B cell (primary cell): Measurements from ENCODE around the gene FBXL4. TPM values are rescaled to one million over a fixed set of nuclear protein-coding genes. Genes with fewer than 3 reads are reported as not detected.

Experiments
- ATAC-seq: fragments of 200-7000 bp; cut with Tn5 transposase; one replicate; pipeline ENCODE4 v1.10.0; 2021; ENCODE audit warnings: low read depth, mild to moderate bottlenecking, moderate number of reproducible peaks, moderate library complexity
- CTCF ChIA-PET: fragments of 350-600 bp; sonication (Branson Sonifier 250); formaldehyde crosslinking; loops from one replicate; lab custom pipeline; 2021; ENCODE audit warnings: antibody characterized with exemption, inconsistent platforms; lab: Charles Lee
- POLR2A ChIA-PET: fragments of 350-600 bp; sonication (Branson Sonifier 250); formaldehyde crosslinking; loops from one replicate; lab custom pipeline; 2021; ENCODE audit warnings: antibody characterized with exemption; lab: Charles Lee
- DNase-seq: peaks from one replicate; pipeline ENCODE4 v3.0.0; 2013
- H2AFZ ChIP-seq: 2 replicates; pipeline ENCODE4 v1.6.1; 2012; ENCODE audit warnings: mild to moderate bottlenecking, low read depth, low read length; ENCODE audit not compliant: insufficient read depth, poor library complexity, severe bottlenecking
- H3K27ac ChIP-seq, 2 donors: 1 replicate in 1 of 2; 2 replicates in 1 of 2; pipeline ENCODE4 v1.5.1; 2012 to 2013; ENCODE audit warnings: low read length in 2 of 2, mild to moderate bottlenecking in 2 of 2, moderate library complexity in 1 of 2
- H3K27me3 ChIP-seq, 4 experiments: fragments of 200-600 bp in 1 of 4; sonication (generic) in 1 of 4; replicated peaks in 1 of 4; 1 replicate in 2 of 4; 2 replicates in 2 of 4; pipeline versions ENCODE4 v1.6.1 to v1.7.0; 2013 to 2016; ENCODE audit warnings: low read length in 3 of 4, mild to moderate bottlenecking in 2 of 4, mixed read lengths in 1 of 4, moderate library complexity in 1 of 4; ENCODE audit not compliant: insufficient read depth in 4 of 4, control insufficient read depth in 3 of 4; ENCODE audit errors: control extremely low read depth in 1 of 4
- H3K36me3 ChIP-seq, 2 experiments: replicated peaks in 1 of 2; 1 replicate in 1 of 2; 2 replicates in 1 of 2; pipeline versions ENCODE4 v1.6.1 to v1.7.1; 2013; ENCODE audit warnings: low read length in 1 of 2; ENCODE audit not compliant: insufficient read depth in 2 of 2, control insufficient read depth in 1 of 2; ENCODE audit errors: control extremely low read depth in 1 of 2, extremely low read depth in 1 of 2
- H3K4me1 ChIP-seq, 2 donors: fragments of 200-600 bp in 1 of 2; sonication (generic) in 1 of 2; 1 replicate in 1 of 2; 2 replicates in 1 of 2; pipeline versions ENCODE4 v1.5.1 to v1.6.1; 2013 to 2017; ENCODE audit warnings: low read length in 2 of 2; ENCODE audit not compliant: control insufficient read depth in 2 of 2, insufficient read depth in 2 of 2
- H3K4me2 ChIP-seq: replicated peaks from 2 replicates; pipeline ENCODE3; 2012; ENCODE audit warnings: mild to moderate bottlenecking, low read depth, low read length; ENCODE audit not compliant: poor library complexity, severe bottlenecking
- H3K4me3 ChIP-seq, 5 experiments: fragments of 200-600 bp in 1 of 5; sonication (generic) in 1 of 5; 1 replicate in 3 of 5; 2 replicates in 2 of 5; pipeline versions ENCODE4 v1.5.1 to v1.7.0; 2011 to 2016; ENCODE audit warnings: low read length in 4 of 5, mild to moderate bottlenecking in 4 of 5, low read depth in 2 of 5, control low read depth in 1 of 5, moderate library complexity in 1 of 5; ENCODE audit not compliant: insufficient read depth in 1 of 5; ENCODE audit errors: control extremely low read depth in 1 of 5, extremely low read depth in 1 of 5
- H3K79me2 ChIP-seq: fragments of 200-600 bp; sonication (generic); one replicate; pipeline ENCODE4 v1.6.0; 2016; ENCODE audit warnings: low read length; ENCODE audit not compliant: control insufficient read depth, insufficient read depth
- H3K9ac ChIP-seq: fragments of 200-600 bp; sonication (generic); 2 replicates; pipeline ENCODE4 v1.6.1; 2017; ENCODE audit warnings: mild to moderate bottlenecking, low read length, moderate library complexity
- H3K9me3 ChIP-seq, 3 donors: one replicate each; pipeline versions ENCODE4 v1.6.1 to v1.7.1; 2013; ENCODE audit warnings: low read length in 2 of 3; ENCODE audit not compliant: control insufficient read depth in 2 of 3, insufficient read depth in 1 of 3; ENCODE audit errors: control extremely low read depth in 1 of 3
- H4K20me1 ChIP-seq: 2 replicates; pipeline ENCODE4 v1.6.0; 2012; ENCODE audit warnings: mild to moderate bottlenecking, low read length; ENCODE audit not compliant: insufficient read depth, control insufficient read depth, poor library complexity, severe bottlenecking
- H3K27ac Mint-ChIP-seq: one replicate; pipeline ENCODE4 v1.8.0; 2021; ENCODE audit warnings: mixed read lengths
- H3K27me3 Mint-ChIP-seq: one replicate; pipeline ENCODE4 v1.8.0; 2021; ENCODE audit warnings: mixed read lengths
- H3K4me1 Mint-ChIP-seq: one replicate; pipeline ENCODE4 v1.8.0; 2021; ENCODE audit warnings: mixed read lengths
- H3K4me3 Mint-ChIP-seq: one replicate; pipeline ENCODE4 v1.8.0; 2021; ENCODE audit warnings: mixed read lengths
- H3K9me3 Mint-ChIP-seq: one replicate; pipeline ENCODE4 v1.8.0; 2022; ENCODE audit warnings: mixed read lengths; ENCODE audit not compliant: insufficient read depth
- EZH2 ChIP-seq: IDR thresholded peaks from 2 replicates; pipeline ENCODE4 v1.6.1; 2012; ENCODE audit warnings: borderline replicate concordance, low read depth, mild to moderate bottlenecking, moderate library complexity, low read length; ENCODE audit not compliant: insufficient read depth, poor library complexity, severe bottlenecking
- WGBS: methylation state at CpG from one replicate; pipeline ENCODE4 v1.1.5; 2013; ENCODE audit warnings: missing lambda C conversion rate; ENCODE audit not compliant: insufficient coverage; 5-methylcytosine and 5-hydroxymethylcytosine counted together
- intact Hi-C: fragments of 100-400 bp; cut with micrococcal nuclease; formaldehyde crosslinking; loops from one replicate; pipeline ENCODE4 v1.10.0; 2022
- polyA plus RNA-seq: library from polyadenylated mRNA; depleted of rRNA; stranded (reverse); fragments of >200 nt; gene quantifications from 2 replicates; pipeline ENCODE4 v1.2.3, GENCODE V29; 2012
- total RNA-seq, 2 donors: library from RNA; stranded (reverse); fragments of 120-200 nt in 1 of 2; gene quantifications; 1 replicate in 1 of 2; 2 replicates in 1 of 2; pipeline versions ENCODE4 v1.2.3 to v1.2.4, GENCODE V29; 2013 to 2022
- TF ChIP-seq, protein P1 (sequence below): fragments of 200-600 bp; IDR thresholded peaks from one replicate; pipeline ENCODE4 v1.8.0; 2022; ENCODE audit warnings: antibody characterized with exemption, mild to moderate bottlenecking

Gene FBXL4
- total and polyA plus RNA-seq, 2 donors (not counting 1 experiment from before 2014, with no cell fraction given) = 9.2 to 22.0 TPM

DNA sequence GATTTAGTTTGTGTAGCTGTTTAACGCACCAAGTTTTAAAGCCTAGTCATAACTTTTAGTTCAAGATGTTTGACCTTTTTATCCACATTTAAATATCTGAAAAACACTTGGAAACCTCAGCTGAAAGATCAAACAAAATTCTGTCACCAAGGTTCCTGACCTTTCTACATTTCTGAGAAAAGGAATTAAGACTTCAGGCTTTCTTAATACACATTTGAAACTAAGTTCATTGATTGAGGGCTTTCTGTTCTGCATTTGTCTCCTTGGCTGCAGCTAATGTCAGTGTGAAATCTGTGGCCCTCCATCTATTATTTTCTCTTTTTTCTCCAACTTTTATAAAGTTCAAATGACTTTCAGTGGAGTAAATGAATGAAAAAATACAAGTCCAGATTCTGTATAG, 22.7 kb upstream of the FBXL4 start:
- ChIA-PET CTCF (no interaction called here), POLR2A (no interaction called here)
- peaks cover 4% of the 10 kb centered on the region for H3K9me3 Mint-ChIP-seq
- Histone ChIP-seq H3K4me3 (no peak overlapping the region), H3K79me2 (no peaks in the 10 kb centered on the region), H3K4me2 (no peak overlapping the region), H3K36me3 (no peaks in the 10 kb centered on the region), H3K9ac (no peak overlapping the region), H3K9me3 (no peaks in the 10 kb centered on the region), H3K4me1 (no peaks in the 10 kb centered on the region), H3K27ac (no peak overlapping the region), H3K27me3 (no peaks in the 10 kb centered on the region), H2AFZ (no peak overlapping the region), H4K20me1 (no peaks in the 10 kb centered on the region)
- DNase-seq = no peak
- H3K27ac Mint-ChIP-seq = no peak overlapping the region
- TF ChIP-seq, protein P1, sequence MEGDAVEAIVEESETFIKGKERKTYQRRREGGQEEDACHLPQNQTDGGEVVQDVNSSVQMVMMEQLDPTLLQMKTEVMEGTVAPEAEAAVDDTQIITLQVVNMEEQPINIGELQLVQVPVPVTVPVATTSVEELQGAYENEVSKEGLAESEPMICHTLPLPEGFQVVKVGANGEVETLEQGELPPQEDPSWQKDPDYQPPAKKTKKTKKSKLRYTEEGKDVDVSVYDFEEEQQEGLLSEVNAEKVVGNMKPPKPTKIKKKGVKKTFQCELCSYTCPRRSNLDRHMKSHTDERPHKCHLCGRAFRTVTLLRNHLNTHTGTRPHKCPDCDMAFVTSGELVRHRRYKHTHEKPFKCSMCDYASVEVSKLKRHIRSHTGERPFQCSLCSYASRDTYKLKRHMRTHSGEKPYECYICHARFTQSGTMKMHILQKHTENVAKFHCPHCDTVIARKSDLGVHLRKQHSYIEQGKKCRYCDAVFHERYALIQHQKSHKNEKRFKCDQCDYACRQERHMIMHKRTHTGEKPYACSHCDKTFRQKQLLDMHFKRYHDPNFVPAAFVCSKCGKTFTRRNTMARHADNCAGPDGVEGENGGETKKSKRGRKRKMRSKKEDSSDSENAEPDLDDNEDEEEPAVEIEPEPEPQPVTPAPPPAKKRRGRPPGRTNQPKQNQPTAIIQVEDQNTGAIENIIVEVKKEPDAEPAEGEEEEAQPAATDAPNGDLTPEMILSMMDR = no peak
- no peak for TF ChIP-seq EZH2
- no peak for ATAC-seq
- H3K27me3 Mint-ChIP-seq = peaks cover 3% of the 10 kb centered on the region
- H3K4me3 Mint-ChIP-seq = no peak overlapping the region
- WGBS = no CpG with 5 or more reads among the region's 1 CpG
- peaks cover 10% of the 10 kb centered on the region for H3K4me1 Mint-ChIP-seq
- intact Hi-C loops = no loop called here

DNA sequence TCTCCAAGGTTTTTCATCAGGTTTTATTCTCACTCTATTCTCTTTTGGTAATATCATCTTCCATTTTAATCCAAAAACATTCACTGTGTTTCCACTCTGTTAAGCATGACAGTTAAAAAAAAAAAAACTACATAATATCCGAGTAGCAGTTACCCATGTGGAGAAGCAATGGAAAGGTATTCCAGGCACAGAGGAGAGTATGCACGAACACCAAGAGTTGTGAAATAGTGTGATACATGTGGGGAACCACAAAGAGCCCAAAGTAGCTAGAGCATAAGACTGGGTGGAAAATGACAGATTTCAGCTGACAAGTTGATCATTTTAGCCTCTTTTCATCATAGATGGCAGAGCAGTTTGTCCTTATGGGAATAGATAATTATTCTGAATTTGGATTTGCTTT, 19.9 kb upstream of the FBXL4 start:
- no peaks in the 10 kb centered on the region for H4K20me1 ChIP-seq
- no peak overlapping the region for H3K4me3 Mint-ChIP-seq
- WGBS = 71% methylated on average over 1 of the region's 2 CpGs
- H3K79me2 ChIP-seq = no peaks in the 10 kb centered on the region
- H2AFZ ChIP-seq = no peak overlapping the region
- H3K27ac Mint-ChIP-seq = no peak overlapping the region
- no peak for TF ChIP-seq EZH2
- TF ChIP-seq, protein P1 = no peak
- ChIA-PET CTCF (no interaction called here), POLR2A (no interaction called here)
- no peaks in the 10 kb centered on the region for H3K36me3 ChIP-seq
- H3K9me3 Mint-ChIP-seq = peaks cover 4% of the 10 kb centered on the region
- no peak overlapping the region for H3K27ac ChIP-seq
- ATAC-seq (no peak), DNase-seq (no peak)
- peaks cover 0 to 11% (median 0%) of the 10 kb centered on the region in 4 experiments for H3K27me3 ChIP-seq
- H3K4me3 ChIP-seq = no peak overlapping the region
- H3K4me1 Mint-ChIP-seq = no peaks in the 10 kb centered on the region
- H3K4me1 ChIP-seq = no peaks in the 10 kb centered on the region
- H3K4me2 ChIP-seq = no peak overlapping the region
- intact Hi-C loops = no loop called here
- H3K9ac ChIP-seq = no peak overlapping the region
- peaks cover 18% of the 10 kb centered on the region for H3K27me3 Mint-ChIP-seq
- H3K9me3 ChIP-seq = no peaks in the 10 kb centered on the region
